Dermis blood vessel endothelial cell (primary cell): ENCODE results near the gene SUFU. TPM values are rescaled to one million over a fixed set of nuclear protein-coding genes. Genes with fewer than 3 reads are reported as not detected.
"Not testable (repeated sequence)": the region's sequence is repeated elsewhere in the genome, so short reads cannot be mapped to it uniquely, and the experiment has no call there.

Experiments
- DNase-seq: peaks from one replicate; pipeline ENCODE4 v3.0.0; 2010
- total RNA-seq: library from RNA; depleted of rRNA; stranded (reverse); fragments of >200 nt; gene quantifications from 2 replicates; pipeline ENCODE4 v1.2.3, GENCODE V29; 2014

Gene SUFU
- total RNA-seq, 1 donor from 2014 or later: 3.1 TPM

GRCh38 chr10:102514487-102515311 lies 10.9 kb downstream of the SUFU start:
- no peak for DNase-seq

GRCh38 chr10:102515724-102516123 lies 12.0 kb downstream of the SUFU start:
- no peak for DNase-seq

- no peak for DNase-seq
Measured at GRCh38 chr10:102517553-102517952, 13.8 kb downstream of the SUFU start.

GRCh38 chr10:102519246-102519825 lies 15.6 kb downstream of the SUFU start:
- DNase-seq: no peak

GRCh38 chr10:102522874-102523249 lies 19.1 kb downstream of the SUFU start:
- DNase-seq: no peak

- no peak for DNase-seq
Measured at GRCh38 chr10:102523250-102524029, 19.7 kb downstream of the SUFU start.

- no peak for DNase-seq
Measured at GRCh38 chr10:102524746-102525145, 21.0 kb downstream of the SUFU start.

- DNase-seq: no peak
Measured at GRCh38 chr10:102527546-102527945, 23.8 kb downstream of the SUFU start.

- no peak for DNase-seq
Measured at GRCh38 chr10:102534333-102534732, 30.6 kb downstream of the SUFU start.

GRCh38 chr10:102534966-102535365 lies 31.2 kb downstream of the SUFU start:
- not testable (repeated sequence) for DNase-seq

GRCh38 chr10:102535481-102536147 lies 31.8 kb downstream of the SUFU start:
- DNase-seq: no peak

GRCh38 chr10:102537367-102537766 lies 33.6 kb downstream of the SUFU start:
- DNase-seq: no peak

GRCh38 chr10:102537948-102538347 lies 34.2 kb downstream of the SUFU start:
- DNase-seq: no peak

- DNase-seq: no peak
Measured at GRCh38 chr10:102538811-102539210, 35.0 kb downstream of the SUFU start.

GRCh38 chr10:102540023-102540422 lies 36.3 kb downstream of the SUFU start:
- DNase-seq: peak; percentile 49

- DNase-seq: no peak
Measured at GRCh38 chr10:102542800-102543418, 39.1 kb downstream of the SUFU start.

GRCh38 chr10:102545265-102545871 lies 41.6 kb downstream of the SUFU start:
- no peak for DNase-seq

GRCh38 chr10:102545997-102546396 lies 42.2 kb downstream of the SUFU start:
- DNase-seq: no peak

GRCh38 chr10:102546606-102547320 lies 43.0 kb downstream of the SUFU start:
- DNase-seq: no peak

GRCh38 chr10:102549549-102549948 lies 45.8 kb downstream of the SUFU start:
- no peak for DNase-seq

GRCh38 chr10:102550636-102551210 lies 47.0 kb downstream of the SUFU start:
- no peak for DNase-seq
